Activated gamma-delta T cell (primary cell): ENCODE measurements around the gene UTP11.
A peak's percentile ranks its signal among the peaks of the same experiment; 100 is the strongest.

Experiments used
- DNase-seq: peaks from one replicate; lab custom pipeline; 2025; lab: John Stamatoyannopoulos, UW

The UTP11 gene

GRCh38 chr1:38003261-38004250 lies 9.0 kb upstream of the UTP11 start:
- DNase-seq, result no peak

- DNase-seq, result no peak
These were observed 8.0 kb upstream of the UTP11 start for GRCh38 chr1:38004284-38005108.

GRCh38 chr1:38005195-38006007 lies 7.1 kb upstream of the UTP11 start, which contains the start of gene FHL3:
FHL3 (minus strand) TSS chr1:38005514; CDS start chr1:37999412, 6,102 bp downstream.
- peak; percentile 52 for DNase-seq

GRCh38 chr1:38006008-38006828 lies 6.3 kb upstream of the UTP11 start:
- no peak for DNase-seq

- no peak for DNase-seq
These were observed 3.3 kb upstream of the UTP11 start for GRCh38 chr1:38009088-38009840.

- no peak for DNase-seq
These were observed 2.7 kb upstream of the UTP11 start for GRCh38 chr1:38009841-38010180.

- DNase-seq, result no peak
These were observed 691 bp downstream of the UTP11 start for GRCh38 chr1:38013227-38013622.

GRCh38 chr1:38014171-38014570 lies 1.6 kb downstream of the UTP11 start:
- DNase-seq, result no peak

GRCh38 chr1:38014724-38015424 lies 2.3 kb downstream of the UTP11 start:
- no peak for DNase-seq

- DNase-seq, result no peak
These were observed 3.6 kb downstream of the UTP11 start for GRCh38 chr1:38015978-38016725.

- DNase-seq, result no peak
These were observed 6.4 kb downstream of the UTP11 start for GRCh38 chr1:38018864-38019343.

- DNase-seq, result no peak
These were observed 7.9 kb downstream of the UTP11 start for GRCh38 chr1:38020396-38020795.

GRCh38 chr1:38021969-38022368 lies 9.4 kb downstream of the UTP11 start:
- DNase-seq, result no peak

GRCh38 chr1:38022810-38023209 lies 10.3 kb downstream of the UTP11 start:
- no peak for DNase-seq

GRCh38 chr1:38025233-38025632 lies 12.7 kb downstream of the UTP11 start:
- no peak for DNase-seq

GRCh38 chr1:38025664-38026063 lies 13.1 kb downstream of the UTP11 start:
- DNase-seq, result no peak

- no peak for DNase-seq
These were observed 14.2 kb downstream of the UTP11 start for GRCh38 chr1:38026592-38027200.
